ENCODE results near the gene CMSS1. TPM values are rescaled to one million over a fixed set of nuclear protein-coding genes. Genes with fewer than 3 reads are reported as not detected.

The CMSS1 gene
- total RNA-seq, 4 donors from 2014 or later: 11.2 to 16.3 (median 14.1) TPM

- Histone ChIP-seq H3K4me1 (peaks cover 9 to 61% (median 49%) of the 10 kb centered on the region in 4 donors), H3K27me3 (no peaks in the 10 kb centered on the region), H3K9me3 (no peaks in the 10 kb centered on the region), H3K27ac (replicated peaks in 1 of 4) (peak overlapping the region in 1 of 4 donors; percentile 16), H3K4me3 (no peak overlapping the region), H3K36me3 (no peaks in the 10 kb centered on the region)
- TF ChIP-seq, protein P1, sequence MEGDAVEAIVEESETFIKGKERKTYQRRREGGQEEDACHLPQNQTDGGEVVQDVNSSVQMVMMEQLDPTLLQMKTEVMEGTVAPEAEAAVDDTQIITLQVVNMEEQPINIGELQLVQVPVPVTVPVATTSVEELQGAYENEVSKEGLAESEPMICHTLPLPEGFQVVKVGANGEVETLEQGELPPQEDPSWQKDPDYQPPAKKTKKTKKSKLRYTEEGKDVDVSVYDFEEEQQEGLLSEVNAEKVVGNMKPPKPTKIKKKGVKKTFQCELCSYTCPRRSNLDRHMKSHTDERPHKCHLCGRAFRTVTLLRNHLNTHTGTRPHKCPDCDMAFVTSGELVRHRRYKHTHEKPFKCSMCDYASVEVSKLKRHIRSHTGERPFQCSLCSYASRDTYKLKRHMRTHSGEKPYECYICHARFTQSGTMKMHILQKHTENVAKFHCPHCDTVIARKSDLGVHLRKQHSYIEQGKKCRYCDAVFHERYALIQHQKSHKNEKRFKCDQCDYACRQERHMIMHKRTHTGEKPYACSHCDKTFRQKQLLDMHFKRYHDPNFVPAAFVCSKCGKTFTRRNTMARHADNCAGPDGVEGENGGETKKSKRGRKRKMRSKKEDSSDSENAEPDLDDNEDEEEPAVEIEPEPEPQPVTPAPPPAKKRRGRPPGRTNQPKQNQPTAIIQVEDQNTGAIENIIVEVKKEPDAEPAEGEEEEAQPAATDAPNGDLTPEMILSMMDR (IDR thresholded peaks at IDR 0.05): no peak
- no peak for TF ChIP-seq EP300 (IDR thresholded peaks at IDR 0.05)
- TF ChIP-seq POLR2A (IDR thresholded peaks at IDR 0.05; ENCODE audit: low read depth): no peak
- TF ChIP-seq POLR2AphosphoS5 (IDR thresholded peaks at IDR 0.05): no peak
- WGBS: 94% methylated on average over 10 of the region's 10 CpGs
- intact Hi-C loops (cut with DNase I): no loop called here
- DNase-seq (ENCODE audit: extremely low spot score): no peak
These were observed 138.3 kb downstream of the CMSS1 start for GRCh38 chr3:99955773-99956562.

GRCh38 chr3:99957151-99957796 is 139.6 kb downstream of the CMSS1 start:
- WGBS: 69% methylated on average over 4 of the region's 4 CpGs
- no peak overlapping the region for H3K4me3 ChIP-seq
- DNase-seq (ENCODE audit: extremely low spot score): no peak
- H3K9me3 ChIP-seq: no peaks in the 10 kb centered on the region
- TF ChIP-seq, protein P1 (IDR thresholded peaks at IDR 0.05): no peak
- TF ChIP-seq POLR2A (IDR thresholded peaks at IDR 0.05; ENCODE audit: low read depth) (no peak), POLR2AphosphoS5 (IDR thresholded peaks at IDR 0.05) (no peak), EP300 (IDR thresholded peaks at IDR 0.05) (no peak)
- intact Hi-C loops (cut with DNase I): no loop called here
- H3K36me3 ChIP-seq: no peaks in the 10 kb centered on the region
- H3K27ac ChIP-seq (replicated peaks in 1 of 4): no peak overlapping the region
- H3K4me1 ChIP-seq: peaks cover 9 to 65% (median 51%) of the 10 kb centered on the region in 4 donors
- H3K27me3 ChIP-seq: no peaks in the 10 kb centered on the region

GRCh38 chr3:99958222-99958912 is 140.7 kb downstream of the CMSS1 start:
- no peaks in the 10 kb centered on the region for H3K36me3 ChIP-seq
- WGBS: 67% methylated on average over 3 of the region's 3 CpGs
- intact Hi-C loops (cut with DNase I): no loop called here
- peak overlapping the region in 3 of 4 donors; percentile 22 to 53 (median 38) for H3K27ac ChIP-seq (replicated peaks in 1 of 4)
- peaks cover 7 to 76% (median 51%) of the 10 kb centered on the region in 4 donors for H3K4me1 ChIP-seq
- no peaks in the 10 kb centered on the region for H3K27me3 ChIP-seq
- DNase-seq (ENCODE audit: extremely low spot score): no peak
- TF ChIP-seq, protein P1 (IDR thresholded peaks at IDR 0.05): no peak
- no peak for TF ChIP-seq POLR2AphosphoS5 (IDR thresholded peaks at IDR 0.05)
- no peak overlapping the region for H3K4me3 ChIP-seq
- no peaks in the 10 kb centered on the region for H3K9me3 ChIP-seq

- H3K36me3 ChIP-seq: no peaks in the 10 kb centered on the region
- intact Hi-C loops (cut with DNase I): no loop called here
- H3K27ac ChIP-seq (replicated peaks in 1 of 4): peak overlapping the region; percentile 16 to 63 (median 54)
- H3K27me3 ChIP-seq: no peaks in the 10 kb centered on the region
- H3K9me3 ChIP-seq: no peaks in the 10 kb centered on the region
- peaks cover 8 to 75% (median 54%) of the 10 kb centered on the region in 4 donors for H3K4me1 ChIP-seq
- peak overlapping the region in 1 of 4 donors; percentile 8 for H3K4me3 ChIP-seq
- 54% methylated on average over 5 of the region's 5 CpGs for WGBS
- DNase-seq (ENCODE audit: extremely low spot score): no peak
- TF ChIP-seq, protein P1 (IDR thresholded peaks at IDR 0.05): no peak
- TF ChIP-seq POLR2AphosphoS5 (IDR thresholded peaks at IDR 0.05): no peak
- TF ChIP-seq POLR2A (IDR thresholded peaks at IDR 0.05; ENCODE audit: low read depth): no peak
- TF ChIP-seq EP300 (IDR thresholded peaks at IDR 0.05): no peak
These were observed 142.6 kb downstream of the CMSS1 start for GRCh38 chr3:99960123-99960878.

Measured in esophagus muscularis mucosa (tissue), 4 donors.